ENCODE results near the gene CYP4F22.

Gene CYP4F22

GRCh38 chr19:15538774-15539173 lies 30.4 kb downstream of the CYP4F22 start:
- Histone ChIP-seq H3K27me3 (ENCODE audit: insufficient read depth, low read depth) (peaks cover 8% of the 10 kb centered on the region; the same call in 1 of the 2 replicates), H3K9ac (no peak overlapping the region), H2AFZ (ENCODE audit: low read depth) (no peak overlapping the region), H4K20me1 (ENCODE audit: insufficient read depth) (no peaks in the 10 kb centered on the region), H3K79me2 (ENCODE audit: insufficient read depth, low read depth) (no peaks in the 10 kb centered on the region), H3K4me3 (IDR thresholded peaks at IDR 0.05; ENCODE audit: insufficient read depth, low read depth, low read length) (no peak overlapping the region), H3K27ac (no peak overlapping the region), H3K36me3 (ENCODE audit: insufficient read depth) (no peaks in the 10 kb centered on the region), H3K4me1 (ENCODE audit: low read depth, poor library complexity, severe bottlenecking) (no peaks in the 10 kb centered on the region), H3K4me2 (no peak overlapping the region)
- no peak for TF ChIP-seq CTCF (conservative IDR thresholded peaks at IDR 0.05; ENCODE audit: low read depth, low read length)

GRCh38 chr19:15539638-15540037 lies 31.3 kb downstream of the CYP4F22 start:
- Histone ChIP-seq H2AFZ (ENCODE audit: low read depth) (no peak overlapping the region), H3K79me2 (ENCODE audit: insufficient read depth, low read depth) (no peaks in the 10 kb centered on the region), H3K4me1 (ENCODE audit: low read depth, poor library complexity, severe bottlenecking) (no peaks in the 10 kb centered on the region), H4K20me1 (ENCODE audit: insufficient read depth) (no peaks in the 10 kb centered on the region), H3K36me3 (ENCODE audit: insufficient read depth) (no peaks in the 10 kb centered on the region), H3K4me2 (no peak overlapping the region), H3K9ac (no peak overlapping the region), H3K4me3 (IDR thresholded peaks at IDR 0.05; ENCODE audit: insufficient read depth, low read depth, low read length) (no peak overlapping the region), H3K27ac (no peak overlapping the region), H3K27me3 (ENCODE audit: insufficient read depth, low read depth) (peaks cover 8% of the 10 kb centered on the region; the same call in 1 of the 2 replicates)
- TF ChIP-seq CTCF (conservative IDR thresholded peaks at IDR 0.05; ENCODE audit: low read depth, low read length) = no peak

GRCh38 chr19:15540435-15540834 lies 32.1 kb downstream of the CYP4F22 start:
- H4K20me1 ChIP-seq (ENCODE audit: insufficient read depth) = no peaks in the 10 kb centered on the region
- no peaks in the 10 kb centered on the region for H3K36me3 ChIP-seq (ENCODE audit: insufficient read depth)
- no peaks in the 10 kb centered on the region for H3K4me1 ChIP-seq (ENCODE audit: low read depth, poor library complexity, severe bottlenecking)
- peaks cover 8% of the 10 kb centered on the region; the same call in 1 of the 2 replicates for H3K27me3 ChIP-seq (ENCODE audit: insufficient read depth, low read depth)
- no peak for TF ChIP-seq CTCF (conservative IDR thresholded peaks at IDR 0.05; ENCODE audit: low read depth, low read length)
- H2AFZ ChIP-seq (ENCODE audit: low read depth) = no peak overlapping the region
- H3K4me2 ChIP-seq = no peak overlapping the region
- no peak overlapping the region for H3K9ac ChIP-seq
- no peak overlapping the region for H3K4me3 ChIP-seq (IDR thresholded peaks at IDR 0.05; ENCODE audit: insufficient read depth, low read depth, low read length)
- no peaks in the 10 kb centered on the region for H3K79me2 ChIP-seq (ENCODE audit: insufficient read depth, low read depth)
- no peak overlapping the region for H3K27ac ChIP-seq

GRCh38 chr19:15544283-15544682 lies 36.0 kb downstream of the CYP4F22 start:
- H3K4me1 ChIP-seq (ENCODE audit: low read depth, poor library complexity, severe bottlenecking) = no peaks in the 10 kb centered on the region
- H4K20me1 ChIP-seq (ENCODE audit: insufficient read depth) = no peaks in the 10 kb centered on the region
- no peaks in the 10 kb centered on the region for H3K36me3 ChIP-seq (ENCODE audit: insufficient read depth)
- no peaks in the 10 kb centered on the region for H3K79me2 ChIP-seq (ENCODE audit: insufficient read depth, low read depth)
- no peak overlapping the region for H3K4me3 ChIP-seq (IDR thresholded peaks at IDR 0.05; ENCODE audit: insufficient read depth, low read depth, low read length)
- no peak overlapping the region for H3K9ac ChIP-seq
- H2AFZ ChIP-seq (ENCODE audit: low read depth) = no peak overlapping the region
- peaks cover 6% of the 10 kb centered on the region; the same call in 1 of the 2 replicates for H3K27me3 ChIP-seq (ENCODE audit: insufficient read depth, low read depth)
- no peak for TF ChIP-seq CTCF (conservative IDR thresholded peaks at IDR 0.05; ENCODE audit: low read depth, low read length)
- H3K27ac ChIP-seq = no peak overlapping the region
- no peak overlapping the region for H3K4me2 ChIP-seq

Data from KMS-11 (cell line).